GM21723 (cell line): ENCODE results near the gene ELFN1.

Source experiments
- ATAC-seq: cut with Tn5 transposase; IDR thresholded peaks from one replicate; pipeline ENCODE4 v1.9.1; 2021; ENCODE audit warnings: mild to moderate bottlenecking, moderate library complexity; ENCODE audit not compliant: unreplicated experiment

ELFN1 gene

DNA sequence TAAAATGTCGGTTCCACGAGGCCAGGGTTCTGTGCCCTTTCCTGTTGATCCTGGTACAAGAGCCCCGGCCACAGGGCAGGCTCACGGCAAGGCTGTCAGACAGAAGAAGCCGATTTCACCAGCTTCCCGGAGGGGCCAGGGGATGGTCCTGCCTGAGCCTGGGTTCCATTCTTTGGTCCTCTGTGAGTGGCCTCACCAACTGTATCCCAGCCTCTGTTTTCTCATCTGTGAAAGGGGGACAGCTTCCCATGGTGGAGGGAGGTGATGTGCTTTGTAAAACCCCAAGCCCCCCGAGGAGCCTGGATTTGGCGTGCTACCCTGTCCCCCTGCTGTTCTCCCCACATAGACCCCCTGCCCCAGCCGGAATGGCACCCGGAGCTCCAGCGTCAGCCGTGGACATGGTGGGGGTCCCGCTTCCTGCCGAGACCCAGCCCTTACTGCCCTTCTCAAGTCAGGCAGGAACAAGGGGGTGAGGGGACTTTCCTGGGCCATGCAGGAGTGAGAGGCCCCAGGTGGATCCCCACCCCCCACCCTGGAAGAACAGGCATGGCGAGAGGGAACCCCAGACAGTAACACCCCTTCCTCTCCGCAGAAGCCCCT is 28.3 kb upstream of the ELFN1 start:
- no peak for ATAC-seq

DNA sequence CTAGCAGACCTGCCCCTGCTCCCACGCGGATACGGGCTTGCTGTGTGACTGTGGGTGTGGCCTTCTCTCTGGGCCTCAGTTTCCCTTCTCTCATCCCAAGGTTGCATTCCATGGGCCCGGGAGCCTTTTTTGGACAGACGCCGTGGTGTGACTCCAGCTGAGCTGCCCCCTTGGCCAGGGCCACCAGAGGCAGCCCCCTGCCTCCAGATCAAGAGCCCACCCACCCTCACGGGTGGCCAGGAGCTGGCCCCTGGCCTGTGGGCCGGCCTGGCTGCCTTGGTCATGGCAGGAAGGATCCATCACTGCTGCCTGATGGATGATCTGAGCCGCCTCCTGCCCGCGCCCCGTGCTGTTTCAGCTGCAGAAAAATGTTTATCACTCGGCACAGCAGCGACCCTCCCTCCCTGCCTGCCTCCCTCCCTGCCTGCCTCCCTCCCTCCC is 27.8 kb upstream of the ELFN1 start:
- no peak for ATAC-seq

DNA sequence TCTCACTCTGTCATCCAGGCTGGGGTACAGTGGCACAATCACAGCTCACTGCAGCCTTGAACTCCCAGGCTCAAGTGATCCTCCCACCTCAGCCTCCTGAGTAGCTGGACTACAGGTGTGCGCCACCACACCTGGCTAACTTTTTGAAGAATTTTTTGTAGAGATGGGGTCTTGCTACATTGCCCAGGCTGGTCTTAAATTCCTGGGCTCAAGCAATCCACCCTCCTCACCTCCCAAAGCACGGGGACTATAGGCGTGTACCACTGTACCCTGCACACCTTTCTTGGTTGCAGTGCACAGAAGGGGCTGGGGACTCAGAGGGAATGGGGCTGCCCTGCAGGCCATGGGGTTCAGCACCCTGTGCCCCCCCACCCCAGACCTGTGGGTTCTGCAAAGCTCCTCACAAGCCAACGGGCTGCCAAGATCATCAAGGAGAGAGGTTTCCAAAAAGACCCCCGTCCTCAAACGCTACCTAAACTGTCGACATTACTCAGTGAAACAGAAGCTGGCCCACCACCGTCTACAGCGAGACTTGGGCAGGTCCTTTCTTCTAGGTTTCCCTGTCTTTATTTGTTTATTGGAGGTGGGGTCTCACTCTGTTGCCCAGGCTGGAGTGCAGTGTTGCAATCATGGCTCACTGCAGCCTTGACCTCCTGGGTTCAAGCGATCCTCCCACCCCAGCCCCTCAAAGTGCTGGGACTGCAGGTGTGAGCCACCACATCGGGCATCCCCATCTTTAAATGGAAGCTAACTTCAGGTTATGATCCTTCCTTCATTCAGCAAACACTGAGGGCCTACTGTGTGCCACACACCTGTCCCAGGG is 26.6 kb upstream of the ELFN1 start:
- ATAC-seq, result no peak

DNA sequence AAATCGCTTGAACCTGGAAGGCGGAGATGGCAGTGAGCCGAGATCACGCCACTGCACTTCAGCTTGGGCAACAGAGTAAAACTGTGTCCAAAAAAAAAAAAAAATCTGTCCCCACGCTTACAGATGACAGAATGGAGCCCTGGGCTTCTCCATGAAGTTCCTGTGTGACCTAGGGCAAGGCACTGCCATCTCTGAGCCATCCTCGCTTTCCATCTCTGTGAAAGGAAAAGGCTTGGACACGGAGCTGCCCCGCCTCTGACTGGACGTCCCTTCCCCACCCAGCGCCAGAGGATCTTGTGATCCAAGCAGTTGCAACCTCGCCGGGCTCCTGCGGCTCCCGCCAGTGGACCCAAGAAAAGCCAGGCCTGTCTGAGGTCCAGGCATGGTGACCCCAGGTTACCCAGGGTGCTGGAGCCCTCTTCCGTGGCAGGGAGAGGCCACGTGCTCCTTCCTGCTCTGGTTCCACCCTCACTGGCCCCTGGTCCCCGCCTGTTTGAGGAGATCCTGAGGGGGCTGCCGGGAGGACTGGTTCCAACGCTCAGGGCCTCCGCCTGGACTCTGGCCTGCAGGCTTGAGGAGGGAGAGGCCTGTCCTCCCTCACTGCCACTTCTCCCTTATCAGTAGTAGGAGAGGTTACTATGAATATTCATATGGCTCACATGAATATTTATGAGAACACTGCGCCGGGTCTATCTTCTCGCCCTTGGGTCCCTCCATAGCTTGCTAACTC is 25.6 kb upstream of the ELFN1 start:
- ATAC-seq, result no peak

DNA sequence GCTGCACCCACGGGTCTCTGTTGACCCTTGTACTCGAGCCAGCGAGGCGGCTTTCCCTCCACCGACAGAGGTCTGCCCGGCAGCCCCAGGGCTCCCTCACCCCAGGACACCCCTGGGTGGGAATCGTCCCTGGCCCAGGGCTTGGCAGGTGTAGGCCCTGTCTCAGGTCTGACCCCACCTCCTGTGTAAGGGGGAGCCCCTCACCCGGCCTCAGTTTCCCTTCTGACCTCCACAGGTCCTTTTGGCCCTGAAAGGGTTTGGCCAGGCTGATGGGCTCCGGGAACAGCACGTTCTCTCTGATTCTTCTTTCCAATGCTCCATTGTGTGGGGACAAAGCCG is 25.0 kb upstream of the ELFN1 start:
- ATAC-seq, result no peak

DNA sequence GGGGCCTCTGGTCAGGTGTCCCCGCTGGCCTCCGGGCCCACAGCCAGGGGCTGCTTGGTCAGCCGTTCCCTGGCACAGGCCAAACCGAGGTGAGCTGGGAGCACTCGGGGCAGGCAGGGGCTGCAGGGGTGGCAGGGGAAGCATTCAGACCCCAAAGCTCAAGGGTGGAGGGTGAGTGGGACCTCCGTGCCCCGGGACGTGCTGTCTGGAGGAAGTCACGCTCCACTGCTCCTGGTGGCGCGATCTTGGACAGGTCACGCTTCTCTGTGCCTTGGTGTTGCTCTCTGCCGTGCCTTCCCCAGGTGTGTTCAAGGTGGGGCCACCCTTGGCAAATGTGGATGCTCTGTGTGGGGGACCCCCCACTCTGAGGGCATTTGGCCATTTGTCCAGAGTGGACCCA is 24.6 kb upstream of the ELFN1 start:
- no peak for ATAC-seq

DNA sequence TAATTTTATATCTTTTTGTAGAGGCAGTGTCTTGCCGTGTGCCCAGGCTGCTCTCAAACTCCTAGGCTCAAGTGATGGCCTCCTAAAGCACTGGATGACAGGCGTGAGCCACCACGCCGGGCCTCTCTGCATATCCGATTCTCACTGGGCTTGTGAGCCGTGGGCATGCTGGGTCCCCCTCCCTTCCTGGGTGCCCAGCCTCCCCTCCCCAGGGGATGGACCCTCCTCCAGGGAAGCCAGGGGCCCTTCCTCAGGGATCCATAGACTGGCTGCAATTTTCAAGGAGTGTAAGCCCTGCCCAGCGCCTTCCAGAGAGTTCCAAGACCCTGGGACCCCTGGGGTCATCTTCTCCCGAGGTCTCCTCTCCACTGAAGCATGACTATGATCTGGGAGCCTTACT is 23.7 kb upstream of the ELFN1 start:
- ATAC-seq, result no peak

DNA sequence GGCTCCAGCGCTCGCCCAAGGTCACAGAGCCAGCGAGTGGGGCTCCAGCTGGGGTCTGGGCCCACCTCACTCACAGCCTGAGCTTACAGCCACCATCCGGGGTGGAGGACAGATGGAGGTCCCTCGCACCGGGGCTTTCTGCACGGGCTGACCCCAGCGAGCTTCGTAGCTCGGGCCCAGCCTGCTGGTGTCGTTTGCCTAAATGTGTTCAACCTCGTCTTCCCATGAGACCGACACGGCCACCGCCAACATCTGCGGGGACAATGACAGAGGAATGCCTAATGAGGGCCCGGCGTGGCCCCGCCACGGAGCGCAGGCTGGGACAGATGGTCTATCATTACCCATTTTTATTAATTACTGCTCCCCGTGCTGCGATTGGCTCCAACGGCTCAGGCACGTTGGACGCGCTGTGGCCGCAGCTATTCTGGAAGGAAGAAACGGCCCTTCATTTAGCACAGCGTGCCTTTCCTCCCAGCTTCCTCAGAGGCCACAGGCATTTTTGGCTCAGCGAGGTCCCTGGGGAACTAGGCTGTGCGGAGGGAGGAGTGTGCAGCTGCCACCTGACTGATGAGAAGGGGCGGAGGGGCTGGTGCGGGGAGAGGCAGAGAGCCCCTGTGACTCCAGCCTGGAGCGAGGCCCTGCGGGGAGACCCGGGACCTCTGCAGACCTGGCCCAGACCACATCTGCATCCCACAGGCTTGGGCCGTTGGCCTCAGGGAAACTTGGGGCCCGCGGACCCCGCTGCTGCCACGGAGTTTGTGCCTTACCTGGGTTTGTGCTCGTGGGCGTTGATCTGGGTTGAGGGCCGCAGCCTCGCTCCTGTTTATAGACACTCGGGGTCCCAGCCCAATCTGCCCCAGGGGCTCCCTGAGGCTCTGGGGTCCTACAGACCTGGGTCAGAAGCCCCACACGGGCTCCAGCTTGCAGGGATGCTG is 22.9 kb upstream of the ELFN1 start:
- no peak for ATAC-seq

DNA sequence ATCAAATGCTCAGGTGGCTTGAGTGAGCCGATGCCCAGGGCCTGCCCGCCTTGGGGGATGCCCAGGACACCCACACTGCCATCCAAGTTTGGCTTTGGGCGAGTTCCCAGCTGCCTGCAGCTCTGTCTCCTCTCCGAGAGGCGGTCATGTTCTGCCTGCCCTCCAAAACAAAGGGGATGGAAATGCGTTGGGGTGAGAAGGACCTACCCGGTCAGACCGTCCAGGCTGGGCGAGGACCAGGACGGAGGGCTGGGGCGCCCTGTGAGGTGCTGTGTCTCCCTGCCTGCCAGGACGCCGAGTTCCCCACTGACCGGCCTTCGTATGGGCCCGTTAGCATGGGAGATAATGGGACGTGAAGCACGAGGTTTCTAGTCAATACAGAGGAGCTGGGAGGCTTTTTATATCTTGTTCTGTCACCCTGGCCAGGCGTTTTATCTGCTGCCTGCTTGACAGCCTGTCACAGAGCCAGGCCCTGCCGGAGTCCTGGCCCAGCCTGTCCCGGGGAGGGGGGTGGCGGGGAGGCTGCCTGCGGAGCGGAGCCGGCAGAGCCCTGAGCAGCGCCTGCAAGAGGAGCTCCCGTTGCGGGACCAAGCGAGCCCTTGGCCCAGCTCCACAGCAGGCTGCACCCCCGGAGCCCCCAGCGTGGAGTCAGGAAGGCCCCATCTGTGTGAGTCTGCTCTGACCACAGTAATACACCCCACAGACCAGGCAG is 22.0 kb upstream of the ELFN1 start:
- ATAC-seq, result no peak

DNA sequence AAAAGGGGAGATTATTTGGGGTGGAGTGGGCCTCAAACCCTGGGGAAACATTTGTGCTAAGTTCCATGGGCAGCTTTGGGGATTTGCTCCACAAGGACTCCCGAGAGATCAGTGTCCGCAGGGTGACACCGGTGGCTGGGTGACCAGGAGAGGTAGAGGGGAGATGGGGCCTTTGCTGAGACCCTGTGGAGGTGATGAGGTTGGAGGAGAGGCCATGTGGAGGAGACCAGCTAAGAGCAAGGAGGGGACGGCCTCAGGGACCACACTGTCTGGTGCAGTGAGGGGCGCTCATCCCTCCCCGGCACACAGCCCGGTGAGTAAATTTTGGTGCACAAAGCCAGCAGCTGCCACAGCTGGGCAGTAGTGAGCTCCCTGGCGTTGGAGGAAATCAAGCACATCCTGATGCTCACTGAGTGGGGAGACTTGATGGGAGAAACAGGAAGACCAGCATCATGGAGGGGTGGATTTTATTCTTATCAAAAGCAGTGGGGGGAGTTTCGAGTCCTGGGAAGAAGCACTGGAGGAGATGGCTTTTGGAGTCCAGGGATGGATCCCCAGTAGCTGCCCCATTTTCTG is 20.2 kb upstream of the ELFN1 start:
- no peak for ATAC-seq

DNA sequence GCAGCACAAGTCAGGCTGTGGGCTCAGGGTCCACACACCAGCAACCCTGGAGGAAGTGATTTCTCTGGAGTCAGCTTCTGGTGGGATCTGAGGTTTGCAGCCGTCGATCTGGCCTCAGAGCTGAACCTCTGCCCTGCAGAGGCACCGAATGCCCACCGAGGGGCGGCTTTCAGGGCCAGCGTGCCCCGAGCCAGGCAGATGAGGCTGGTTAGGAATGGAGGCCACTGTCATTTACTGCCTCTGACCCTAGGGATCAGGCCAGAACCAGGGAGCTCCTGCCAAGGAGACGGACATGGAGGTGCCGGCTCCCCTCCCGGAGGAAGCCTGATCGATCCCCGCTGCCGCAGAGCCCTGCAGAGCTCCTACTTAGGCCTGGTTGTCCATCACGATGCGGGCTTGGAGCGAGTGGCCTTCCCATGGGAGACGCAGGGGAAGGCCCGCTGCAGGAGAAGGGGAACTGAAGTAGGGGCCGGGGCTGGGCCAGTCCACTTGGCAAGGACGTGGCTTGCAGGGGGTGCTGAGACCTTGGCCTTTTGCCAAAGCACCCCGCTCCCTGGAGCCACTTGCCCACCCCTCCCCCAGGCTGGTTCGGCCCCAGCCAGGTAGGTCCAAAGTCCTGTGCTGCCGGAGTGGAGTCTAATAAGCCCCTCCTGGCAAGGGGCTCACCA is 19.6 kb upstream of the ELFN1 start:
- no peak for ATAC-seq

DNA sequence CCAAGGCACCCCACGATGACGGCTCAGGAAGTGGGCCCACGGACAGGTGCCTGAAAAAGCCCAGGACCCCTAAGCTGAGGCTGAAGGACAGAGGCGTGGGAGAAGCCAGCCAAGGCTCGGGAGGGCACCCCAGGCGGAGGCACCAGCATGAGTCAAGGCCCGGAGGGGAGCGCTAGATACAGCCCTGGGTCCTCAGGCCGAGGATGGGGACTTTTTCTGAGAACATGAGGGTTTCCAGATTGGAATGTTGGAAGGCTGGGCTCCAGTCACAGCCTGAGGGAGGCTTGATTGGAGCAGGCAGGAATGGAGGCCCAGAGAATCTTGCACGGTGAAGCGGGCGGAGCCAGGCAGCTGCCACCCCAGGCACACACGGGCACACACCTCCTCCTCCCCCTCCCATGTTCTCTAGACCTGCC is 19.0 kb upstream of the ELFN1 start:
- ATAC-seq, result no peak

DNA sequence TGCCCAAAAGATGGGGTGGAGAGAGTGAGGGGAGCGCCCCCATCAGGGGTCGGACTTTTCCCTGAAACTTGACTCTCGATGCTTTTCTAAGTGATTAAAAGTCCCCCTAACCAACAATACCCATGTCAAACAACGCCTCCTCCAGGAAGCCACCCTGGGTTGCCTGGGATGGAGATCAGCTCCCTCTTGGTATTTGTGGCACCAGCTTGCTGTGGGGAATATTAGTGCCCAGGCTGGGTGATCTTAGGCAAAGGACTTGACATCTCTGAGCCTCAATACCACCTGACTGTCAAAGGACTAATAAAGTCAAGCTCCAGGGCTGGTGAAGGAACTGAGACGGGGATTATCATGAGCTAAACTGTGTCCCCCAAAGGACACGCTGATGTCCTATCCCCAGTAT is 18.2 kb upstream of the ELFN1 start:
- no peak for ATAC-seq

DNA sequence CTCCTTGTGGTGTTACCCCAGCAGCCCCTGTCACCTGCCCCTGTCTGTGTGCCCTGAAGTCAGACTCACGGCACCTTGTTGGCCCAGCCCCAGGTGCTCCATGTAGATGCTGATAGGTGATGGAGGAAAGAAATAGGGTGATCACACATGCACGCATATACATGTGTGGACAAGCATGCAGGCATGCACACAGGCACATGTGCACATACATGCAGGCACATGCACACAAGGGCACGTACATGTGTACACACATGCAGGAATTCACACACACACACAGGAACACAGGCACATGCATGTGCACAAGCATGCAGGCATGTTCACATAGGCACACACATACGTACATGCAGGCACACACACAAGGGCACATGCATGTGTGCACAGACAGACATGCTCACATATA is 16.6 kb upstream of the ELFN1 start:
- ATAC-seq, result no peak

DNA sequence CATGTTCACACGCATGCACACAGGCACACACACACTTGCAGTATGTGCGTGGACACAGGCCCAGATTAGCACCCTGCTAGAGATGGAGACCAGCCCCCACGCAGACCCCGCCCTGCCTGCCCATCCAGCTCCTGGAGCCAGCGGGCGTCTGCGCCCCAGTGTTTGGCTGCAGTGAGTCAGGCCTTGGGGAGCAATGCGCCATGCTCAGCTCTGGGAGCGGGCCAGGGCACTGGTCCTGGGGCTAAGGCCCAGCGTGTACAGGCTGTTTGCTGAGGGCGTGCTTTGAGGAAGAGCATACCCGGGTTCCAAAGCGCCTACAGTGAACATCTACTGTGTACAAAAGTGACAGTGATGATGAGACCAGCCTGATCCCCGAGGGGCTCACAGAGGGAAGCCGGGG is 16.0 kb upstream of the ELFN1 start:
- ATAC-seq, result no peak

DNA sequence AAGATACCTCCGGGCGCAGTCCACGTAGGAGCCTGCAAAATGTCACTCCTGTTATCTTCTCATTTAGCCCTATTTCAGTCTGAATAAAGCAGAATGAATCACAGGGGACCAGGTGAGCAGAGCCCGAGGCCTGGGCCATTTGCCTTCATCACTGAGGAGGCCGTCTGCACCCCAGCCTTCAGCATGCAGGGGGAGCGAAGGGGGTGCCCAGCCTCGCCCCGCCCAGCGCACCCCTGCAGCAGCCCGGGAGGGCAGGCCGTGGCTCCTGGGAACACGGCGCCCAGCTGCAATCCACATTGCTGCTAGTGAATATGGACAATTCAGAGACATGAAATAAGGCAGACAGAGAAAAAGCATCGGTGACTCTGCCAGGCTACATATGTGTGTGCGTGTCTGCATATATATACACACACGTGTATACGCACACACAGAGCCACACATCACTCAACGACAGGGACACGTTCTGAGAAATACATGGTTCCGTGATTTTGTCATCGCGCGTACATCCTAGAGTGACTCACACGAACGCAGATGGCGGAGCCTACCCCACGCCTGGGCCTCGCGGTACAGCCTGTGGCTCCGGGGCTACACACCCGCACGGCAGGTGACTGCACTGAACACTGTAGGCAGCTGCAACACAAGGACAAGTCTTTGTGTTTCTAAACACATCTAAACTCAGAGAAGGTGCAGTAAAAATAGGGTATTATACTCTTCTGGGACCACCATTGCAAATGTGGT is 15.2 kb upstream of the ELFN1 start:
- ATAC-seq, result no peak

DNA sequence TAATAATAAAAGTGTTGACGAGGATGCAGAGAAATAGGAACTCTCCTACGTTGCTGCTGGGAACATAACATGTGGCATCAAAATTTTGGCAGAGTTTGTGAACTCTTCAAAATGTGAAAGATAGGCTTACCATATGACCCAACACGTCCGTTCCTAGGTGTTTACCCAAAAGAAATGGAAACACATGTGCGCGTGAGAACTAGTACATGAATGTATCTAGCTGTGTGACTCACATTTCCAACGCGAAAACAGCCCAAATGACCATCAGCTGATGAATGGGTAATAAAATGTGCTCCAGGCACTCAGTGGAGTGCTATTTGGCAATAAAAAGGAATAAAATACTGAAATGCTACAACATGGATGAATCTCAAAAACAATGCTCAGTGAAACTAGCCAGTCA is 10.4 kb upstream of the ELFN1 start:
- ATAC-seq, result no peak

DNA sequence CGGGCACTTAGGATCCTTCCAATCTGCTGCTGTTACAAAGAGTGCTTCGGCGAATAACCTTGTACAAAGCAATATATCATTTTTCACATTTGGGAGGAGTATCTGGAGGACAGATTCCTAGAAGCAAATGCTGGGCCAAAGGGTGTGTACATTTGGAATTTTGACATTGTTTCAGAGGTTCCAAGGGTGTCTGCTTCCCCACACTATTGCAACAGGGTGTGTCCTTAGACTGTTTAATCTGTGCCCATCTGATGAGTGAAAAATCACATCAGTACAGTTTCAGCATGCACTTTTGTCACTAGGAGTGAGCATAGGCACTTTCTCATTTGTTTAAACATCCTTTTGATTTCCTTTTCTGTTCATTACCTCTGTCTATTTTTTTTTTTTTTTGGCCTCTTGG is 8.6 kb upstream of the ELFN1 start:
- ATAC-seq, result no peak

DNA sequence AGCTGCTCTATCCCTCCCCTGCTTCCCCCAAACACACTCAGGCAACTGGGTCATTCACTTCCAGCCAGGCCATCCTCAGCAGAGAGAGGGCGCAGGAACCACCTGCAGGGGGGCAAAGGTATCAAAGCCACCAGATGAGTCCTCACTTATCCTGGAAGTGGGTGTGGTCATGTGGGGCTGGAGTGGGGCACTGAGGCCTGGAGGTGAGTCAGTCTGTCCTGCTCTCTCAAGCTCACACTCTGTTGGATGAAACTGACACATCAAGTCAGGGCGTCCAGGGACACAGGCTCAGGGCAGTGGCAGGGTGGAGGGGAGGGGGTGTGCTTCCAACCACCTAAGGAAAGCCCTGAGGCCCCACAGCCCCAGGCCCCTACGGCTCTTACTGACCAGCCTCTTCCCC is 8.0 kb upstream of the ELFN1 start:
- no peak for ATAC-seq
